Naive B cell (primary cell): ENCODE results near the gene ABCA13. TPM values are rescaled to one million over a fixed set of nuclear protein-coding genes. Genes with fewer than 3 reads are reported as not detected.

Experiments used
- ATAC-seq, 2 donors: fragments of 150-1000 bp; cut with Tn5 transposase; 2 replicates each; pipeline ENCODE4 v1.10.0; 2021; ENCODE audit warnings: low read depth in 2 of 2, mild to moderate bottlenecking in 2 of 2, moderate library complexity in 2 of 2
- DNase-seq: peaks from one replicate; pipeline ENCODE4 v3.0.0; 2022
- H3K27ac Mint-ChIP-seq, 6 donors: one replicate each; pipeline ENCODE4 v1.8.0; 2020 to 2022; ENCODE audit warnings: mild to moderate bottlenecking in 6 of 6, mixed read lengths in 6 of 6, moderate library complexity in 5 of 6, inconsistent platforms in 2 of 6
- H3K27me3 Mint-ChIP-seq, 3 donors: one replicate each; pipeline ENCODE4 v1.8.0; 2021 to 2022; ENCODE audit warnings: mixed read lengths in 3 of 3, mild to moderate bottlenecking in 1 of 3
- H3K36me3 Mint-ChIP-seq, 2 donors: one replicate each; pipeline ENCODE4 v1.8.0; 2020 to 2022; ENCODE audit warnings: mixed read lengths in 2 of 2, inconsistent platforms in 1 of 2, mild to moderate bottlenecking in 1 of 2
- H3K4me1 Mint-ChIP-seq, 3 donors: one replicate each; pipeline ENCODE4 v1.8.0; 2020 to 2022; ENCODE audit warnings: mixed read lengths in 3 of 3, inconsistent platforms in 1 of 3, mild to moderate bottlenecking in 1 of 3, moderate library complexity in 1 of 3
- H3K4me3 Mint-ChIP-seq, 8 donors: one replicate each; pipeline ENCODE4 v1.8.0; 2020 to 2022; ENCODE audit warnings: mild to moderate bottlenecking in 8 of 8, mixed read lengths in 8 of 8, moderate library complexity in 8 of 8, inconsistent platforms in 2 of 8
- H3K9me3 Mint-ChIP-seq, 7 donors: one replicate each; pipeline ENCODE4 v1.8.0; 2020 to 2022; ENCODE audit warnings: mixed read lengths in 7 of 7, mild to moderate bottlenecking in 5 of 7, inconsistent platforms in 2 of 7, moderate library complexity in 1 of 7
- polyA plus RNA-seq, 6 donors: library from polyadenylated mRNA; unstranded; fragments of 300-500 nt; fragmentation: Illumina TruSeq; gene quantifications; one replicate each; pipeline ENCODE4 v1.2.3, GENCODE V29; 2021; ENCODE audit warnings: low read depth in 6 of 6

Gene ABCA13
- polyA plus RNA-seq, 6 donors from 2014 or later = not detected

- H3K27me3 Mint-ChIP-seq = no peaks in the 10 kb centered on the region
- H3K4me3 Mint-ChIP-seq = no peak overlapping the region
- no peaks in the 10 kb centered on the region for H3K4me1 Mint-ChIP-seq
- no peak for ATAC-seq
- DNase-seq = no peak
- H3K9me3 Mint-ChIP-seq = peaks cover 0 to 11% (median 0%) of the 10 kb centered on the region in 7 donors
- no peak overlapping the region for H3K27ac Mint-ChIP-seq
- H3K36me3 Mint-ChIP-seq = no peaks in the 10 kb centered on the region
Measured at GRCh38 chr7:48389977-48390376, 218.7 kb downstream of the ABCA13 start.

GRCh38 chr7:48390388-48391327, 219.4 kb downstream of the ABCA13 start:
- Mint-ChIP-seq H3K4me3 (no peak overlapping the region), H3K27ac (no peak overlapping the region), H3K27me3 (no peaks in the 10 kb centered on the region), H3K36me3 (no peaks in the 10 kb centered on the region), H3K9me3 (peaks cover 0 to 11% (median 0%) of the 10 kb centered on the region in 7 donors), H3K4me1 (no peaks in the 10 kb centered on the region)
- DNase-seq (no peak), ATAC-seq (no peak)

GRCh38 chr7:48398191-48398590, 226.9 kb downstream of the ABCA13 start:
- ATAC-seq (no peak), DNase-seq (no peak)
- Mint-ChIP-seq H3K36me3 (no peaks in the 10 kb centered on the region), H3K9me3 (peaks cover 0 to 8% (median 0%) of the 10 kb centered on the region in 7 donors), H3K27me3 (no peaks in the 10 kb centered on the region), H3K4me3 (no peak overlapping the region), H3K27ac (no peak overlapping the region), H3K4me1 (no peaks in the 10 kb centered on the region)

- Mint-ChIP-seq H3K27ac (peak overlapping the region in 1 of 6 donors; percentile 6), H3K27me3 (peaks cover 0 to 4% (median 0%) of the 10 kb centered on the region in 3 donors), H3K4me3 (no peak overlapping the region), H3K4me1 (no peaks in the 10 kb centered on the region), H3K9me3 (peaks cover 0 to 5% (median 0%) of the 10 kb centered on the region in 7 donors), H3K36me3 (no peaks in the 10 kb centered on the region)
- ATAC-seq (no peak), DNase-seq (no peak)
Measured at GRCh38 chr7:48402721-48403120, 231.5 kb downstream of the ABCA13 start.

- H3K27ac Mint-ChIP-seq = no peak overlapping the region
- no peak for ATAC-seq
- no peak overlapping the region for H3K4me3 Mint-ChIP-seq
- DNase-seq = no peak
- peaks cover 0 to 4% (median 0%) of the 10 kb centered on the region in 3 donors for H3K27me3 Mint-ChIP-seq
- H3K4me1 Mint-ChIP-seq = no peaks in the 10 kb centered on the region
- H3K9me3 Mint-ChIP-seq = peaks cover 0 to 6% (median 2%) of the 10 kb centered on the region in 7 donors
- H3K36me3 Mint-ChIP-seq = no peaks in the 10 kb centered on the region
Measured at GRCh38 chr7:48408731-48409130, 237.5 kb downstream of the ABCA13 start.

- Mint-ChIP-seq H3K27ac (no peak overlapping the region), H3K36me3 (no peaks in the 10 kb centered on the region)
Measured at GRCh38 chr7:48411619-48412018, 240.4 kb downstream of the ABCA13 start.

GRCh38 chr7:48414011-48414732, 242.9 kb downstream of the ABCA13 start:
- DNase-seq = no peak
- no peaks in the 10 kb centered on the region for H3K27me3 Mint-ChIP-seq
- H3K27ac Mint-ChIP-seq = no peak overlapping the region
- H3K36me3 Mint-ChIP-seq = no peaks in the 10 kb centered on the region
- ATAC-seq = no peak
- no peak overlapping the region for H3K4me3 Mint-ChIP-seq
- H3K4me1 Mint-ChIP-seq = no peaks in the 10 kb centered on the region
- peaks cover 0 to 4% (median 0%) of the 10 kb centered on the region in 7 donors for H3K9me3 Mint-ChIP-seq

More at GRCh38 chr7:48411619-48412018, 240.4 kb downstream of the ABCA13 start:
- DNase-seq (no peak), ATAC-seq (no peak)
- H3K27me3 Mint-ChIP-seq = no peaks in the 10 kb centered on the region
- no peak overlapping the region for H3K4me3 Mint-ChIP-seq
- peaks cover 0 to 6% (median 3%) of the 10 kb centered on the region in 7 donors for H3K9me3 Mint-ChIP-seq
- H3K4me1 Mint-ChIP-seq = no peaks in the 10 kb centered on the region

GRCh38 chr7:48416327-48416908, 245.2 kb downstream of the ABCA13 start:
- Mint-ChIP-seq H3K27me3 (no peaks in the 10 kb centered on the region), H3K4me3 (no peak overlapping the region), H3K27ac (peak overlapping the region in 1 of 6 donors; percentile 69), H3K4me1 (no peaks in the 10 kb centered on the region), H3K36me3 (no peaks in the 10 kb centered on the region), H3K9me3 (peaks cover 0 to 2% (median 0%) of the 10 kb centered on the region in 7 donors)
- DNase-seq (no peak), ATAC-seq (no peak)

GRCh38 chr7:48419401-48419800, 248.1 kb downstream of the ABCA13 start:
- no peak for DNase-seq
- Mint-ChIP-seq H3K27me3 (no peaks in the 10 kb centered on the region), H3K4me1 (no peaks in the 10 kb centered on the region), H3K27ac (peak overlapping the region in 1 of 6 donors; percentile 17), H3K4me3 (no peak overlapping the region), H3K36me3 (no peaks in the 10 kb centered on the region), H3K9me3 (peaks cover 0 to 2% (median 0%) of the 10 kb centered on the region in 7 donors)
- no peak for ATAC-seq

- Mint-ChIP-seq H3K9me3 (peaks cover 0 to 2% (median 0%) of the 10 kb centered on the region in 7 donors), H3K27me3 (no peaks in the 10 kb centered on the region), H3K27ac (no peak overlapping the region), H3K4me1 (no peaks in the 10 kb centered on the region), H3K4me3 (no peak overlapping the region), H3K36me3 (no peaks in the 10 kb centered on the region)
- ATAC-seq = no peak
- no peak for DNase-seq
Measured at GRCh38 chr7:48420206-48420605, 248.9 kb downstream of the ABCA13 start.

- Mint-ChIP-seq H3K9me3 (no peaks in the 10 kb centered on the region), H3K36me3 (no peaks in the 10 kb centered on the region), H3K27me3 (no peaks in the 10 kb centered on the region), H3K27ac (no peak overlapping the region), H3K4me3 (no peak overlapping the region), H3K4me1 (no peaks in the 10 kb centered on the region)
- DNase-seq = no peak
- ATAC-seq = no peak
Measured at GRCh38 chr7:48421357-48421756, 250.1 kb downstream of the ABCA13 start.

- no peak for DNase-seq
- no peaks in the 10 kb centered on the region for H3K4me1 Mint-ChIP-seq
- no peaks in the 10 kb centered on the region for H3K27me3 Mint-ChIP-seq
- no peak for ATAC-seq
- no peak overlapping the region for H3K27ac Mint-ChIP-seq
- no peak overlapping the region for H3K4me3 Mint-ChIP-seq
- no peaks in the 10 kb centered on the region for H3K9me3 Mint-ChIP-seq
- H3K36me3 Mint-ChIP-seq = no peaks in the 10 kb centered on the region
Measured at GRCh38 chr7:48424731-48425130, 253.5 kb downstream of the ABCA13 start.

- Mint-ChIP-seq H3K27me3 (no peaks in the 10 kb centered on the region), H3K4me3 (no peak overlapping the region), H3K4me1 (no peaks in the 10 kb centered on the region), H3K9me3 (no peaks in the 10 kb centered on the region), H3K27ac (no peak overlapping the region), H3K36me3 (no peaks in the 10 kb centered on the region)
- no peak for ATAC-seq
- no peak for DNase-seq
Measured at GRCh38 chr7:48426331-48426965, 255.2 kb downstream of the ABCA13 start.
